Heart left ventricle (tissue), 13 donors: ENCODE measurements around the gene TNIP1.

Experiments
- POLR2A ChIP-seq, 2 donors: fragments of 450-650 bp; IDR thresholded peaks; one replicate each; pipeline ENCODE4 v1.6.1; 2017; ENCODE audit warnings: antibody characterized with exemption in 2 of 2, mild to moderate bottlenecking in 2 of 2, moderate library complexity in 2 of 2
- TF ChIP-seq, protein P1 (sequence below), 12 donors: fragments of 200-600 bp; sonication (generic) in 4 of 12; IDR thresholded peaks; one replicate each; pipeline versions ENCODE4 v1.5.0 to v1.8.0; 2018 to 2022; ENCODE audit warnings: antibody characterized with exemption in 12 of 12, mild to moderate bottlenecking in 5 of 12
- donor health status: ischemic (EF 13 %, LVEDD 7.1; RV severe dilation, severe dysfunction).
- donor health status: DM: no; HTN: yes; CAD: no.
- donor health status: DM: no; HTN: no; CAD: no.
- donor health status: ischemic (EF 25% LVEDD 6.9; RV normal size, moderate dysfunction).
- donor health status: ischemic (EF 25% LVEDD 5.7; RV mildly dilated, moderate dysfunction).
- donor health status: ischemic (EF 35%, LVEDD 5.7; RV mildly dilated, moderate dysfunction).
- donor health status: nonischemic (EF 11% LVEDD 7.7; RV severe dilation, severe dysfunction).
- donor health status: DM: yes; HTN: yes; CAD: no.
- donor health status: PGD.
- donor health status: ischemic (EF 29% LVEDD 5.4; RV normal size, mild dysfunction).
- donor health status: nonischemic (EF 23%, LVEDD 6.1; RV moderate dilation, normal function).

GRCh38 chr5:151014680-151015343, 66.0 kb downstream of the TNIP1 start:
- TF ChIP-seq, protein P1, sequence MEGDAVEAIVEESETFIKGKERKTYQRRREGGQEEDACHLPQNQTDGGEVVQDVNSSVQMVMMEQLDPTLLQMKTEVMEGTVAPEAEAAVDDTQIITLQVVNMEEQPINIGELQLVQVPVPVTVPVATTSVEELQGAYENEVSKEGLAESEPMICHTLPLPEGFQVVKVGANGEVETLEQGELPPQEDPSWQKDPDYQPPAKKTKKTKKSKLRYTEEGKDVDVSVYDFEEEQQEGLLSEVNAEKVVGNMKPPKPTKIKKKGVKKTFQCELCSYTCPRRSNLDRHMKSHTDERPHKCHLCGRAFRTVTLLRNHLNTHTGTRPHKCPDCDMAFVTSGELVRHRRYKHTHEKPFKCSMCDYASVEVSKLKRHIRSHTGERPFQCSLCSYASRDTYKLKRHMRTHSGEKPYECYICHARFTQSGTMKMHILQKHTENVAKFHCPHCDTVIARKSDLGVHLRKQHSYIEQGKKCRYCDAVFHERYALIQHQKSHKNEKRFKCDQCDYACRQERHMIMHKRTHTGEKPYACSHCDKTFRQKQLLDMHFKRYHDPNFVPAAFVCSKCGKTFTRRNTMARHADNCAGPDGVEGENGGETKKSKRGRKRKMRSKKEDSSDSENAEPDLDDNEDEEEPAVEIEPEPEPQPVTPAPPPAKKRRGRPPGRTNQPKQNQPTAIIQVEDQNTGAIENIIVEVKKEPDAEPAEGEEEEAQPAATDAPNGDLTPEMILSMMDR (IDR thresholded peaks at IDR 0.05), result no peak
- no peak for TF ChIP-seq POLR2A (IDR thresholded peaks at IDR 0.05)
